ENCODE results near the gene SETBP1. TPM values are rescaled to one million over a fixed set of nuclear protein-coding genes. Genes with fewer than 3 reads are reported as not detected.

SETBP1 gene
- total and polyA plus RNA-seq, 9 of the 15 experiments (the other 6 are each of a cell fraction or from before 2014, with no cell fraction given): under 0.01 to 0.13 (median 0.04) TPM

DNA sequence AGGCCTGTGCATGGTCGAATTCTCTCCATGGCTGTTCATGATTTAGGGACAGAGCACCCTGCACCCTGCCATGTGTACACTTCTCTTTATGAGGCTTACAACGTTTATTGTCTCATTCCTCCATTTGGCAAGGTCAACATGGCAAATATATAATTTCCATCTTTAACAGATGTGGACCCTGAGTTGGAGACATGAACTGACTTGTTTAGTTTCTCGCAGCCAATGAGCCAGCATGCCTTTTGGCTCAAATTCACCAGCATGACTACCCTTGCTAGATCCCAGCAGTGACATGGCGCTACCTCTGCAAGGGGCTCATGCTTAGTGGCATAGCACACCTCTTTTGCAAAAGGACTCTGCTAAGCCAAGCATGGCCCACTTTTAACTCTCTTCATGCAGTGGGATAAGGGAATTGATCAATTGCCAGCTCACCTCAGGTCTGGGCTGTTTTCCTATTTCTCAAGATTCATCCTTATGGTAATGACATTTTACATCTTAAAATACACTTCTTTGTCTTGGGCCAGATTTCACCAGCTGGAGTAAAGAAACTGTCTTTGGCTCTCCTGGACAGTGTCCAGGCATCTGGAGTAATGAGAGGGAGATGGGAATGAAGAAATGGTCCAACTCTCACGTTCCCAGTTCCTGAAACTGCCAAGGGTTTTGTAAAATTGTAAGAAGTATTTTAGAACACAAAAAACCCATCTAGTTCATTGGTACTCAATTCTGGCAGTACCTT, 159.5 kb downstream of the SETBP1 start:
- 29% methylated on average over 4 of the region's 5 CpGs for WGBS (ENCODE audit: insufficient coverage, low coverage, missing lambda C conversion rate)
- no TSS peak for BruUV-seq (replicated peaks)
- Histone ChIP-seq H3K27me3 (ENCODE audit: control insufficient read depth in 2 of 2, insufficient read depth in 2 of 2, low read length in 2 of 2) (no peaks in the 10 kb centered on the region; a peak in 1 of 5 replicates), H3K9me3 (replicated peaks; ENCODE audit: control insufficient read depth, insufficient read depth, low read depth, low read length) (no peaks in the 10 kb centered on the region), H3K79me2 (ENCODE audit: control insufficient read depth, insufficient read depth, low read length) (no peaks in the 10 kb centered on the region), H3K27ac (ENCODE audit: extremely low read depth, low read depth, low read length) (no peak overlapping the region), H3K4me3 (no peak overlapping the region), H3K4me2 (ENCODE audit: insufficient read depth, low read length) (no peak overlapping the region), H3K36me3 (ENCODE audit: control insufficient read depth, insufficient read depth, low read length) (no peaks in the 10 kb centered on the region), H3K9ac (ENCODE audit: insufficient read depth in 1 of 2, low read depth in 2 of 2, low read length in 2 of 2) (no peak overlapping the region), H3K9me1 (ENCODE audit: control insufficient read depth, insufficient read depth, low read length) (no peaks in the 10 kb centered on the region), H3K4me1 (replicated peaks in 1 of 2; ENCODE audit: control insufficient read depth in 2 of 2, insufficient read depth in 2 of 2, low read length in 2 of 2) (peaks cover 0 to 6% of the 10 kb centered on the region in 2 experiments; a peak in 2 of 5 replicates), H2AFZ (ENCODE audit: low read depth, low read length) (no peak overlapping the region), H4K20me1 (replicated peaks; ENCODE audit: control insufficient read depth, insufficient read depth, low read length) (no peaks in the 10 kb centered on the region)
- DNase-seq (ENCODE audit: extremely low read depth in 1 of 4, low spot score in 3 of 4) (no peak), ATAC-seq (no peak), FAIRE-seq (no peak)
- ChIA-PET POLR2A (no interaction called here), CTCF (ENCODE audit: low intra/inter-chr PET ratio) (no interaction called here)
- in situ Hi-C loops (cut with MboI) (no loop called here), intact Hi-C loops (cut with micrococcal nuclease) (no loop called here)
- TF ChIP-seq EZH2 (IDR thresholded peaks at IDR 0.05; ENCODE audit: borderline replicate concordance, low read depth, low read length) (no peak), ZFX (CRISPR knock-in tag; IDR thresholded peaks at IDR 0.05) (no peak), CBX2 (IDR thresholded peaks at IDR 0.05; ENCODE audit: insufficient read depth, low read length, poor library complexity, severe bottlenecking) (no peak), RBM22 (IDR thresholded peaks at IDR 0.05; ENCODE audit: low read depth, low read length, poor library complexity, severe bottlenecking) (no peak), RBM34 (IDR thresholded peaks at IDR 0.05; ENCODE audit: borderline replicate concordance, insufficient read depth, low read length) (no peak), STAT5B (CRISPR knock-in tag; IDR thresholded peaks at IDR 0.05) (no peak), POLR3G (IDR thresholded peaks at IDR 0.05; ENCODE audit: extremely low read depth, insufficient read length, insufficient replicate concordance) (no peak), HES1 (IDR thresholded peaks at IDR 0.05; ENCODE audit: low read depth) (no peak), COPS2 (conservative IDR thresholded peaks at IDR 0.05) (no peak), ERF (CRISPR knock-in tag; IDR thresholded peaks at IDR 0.05) (no peak), NUFIP1 (IDR thresholded peaks at IDR 0.05; ENCODE audit: partially characterized antibody) (no peak), KAT8 (IDR thresholded peaks at IDR 0.05; ENCODE audit: low read depth) (no peak), NFATC3 (IDR thresholded peaks at IDR 0.05) (no peak), MCM7 (IDR thresholded peaks at IDR 0.05) (no peak), ELK1 (CRISPR knock-in tag; IDR thresholded peaks at IDR 0.05) (no peak), ZNF696 (CRISPR knock-in tag; conservative IDR thresholded peaks at IDR 0.05) (no peak), MCM5 (IDR thresholded peaks at IDR 0.05; ENCODE audit: low read depth) (no peak)
